OCI-LY3 (cell line): Measurements from ENCODE around the gene SMURF1.

Experiments used
- H2AFZ ChIP-seq: fragments of 200-600, 300-600 bp; shearing (Covaris generic); 2 replicates; pipeline ENCODE4 v1.6.0; 2014; ENCODE audit warnings: antibody characterized with exemption, low read depth, low read length
- H3K27ac ChIP-seq: fragments of 200-600, 300-600 bp; sonication (generic); 2 replicates; pipeline ENCODE4 v1.5.1; 2014; ENCODE audit warnings: mild to moderate bottlenecking, low read length, moderate library complexity, mixed read lengths
- H3K27me3 ChIP-seq: fragments of 200-600, 300-600 bp; sonication (generic); 2 replicates; pipeline ENCODE4 v1.6.1; 2014; ENCODE audit warnings: low read depth, low read length, mixed read lengths
- H3K36me3 ChIP-seq: fragments of 200-600, 300-600 bp; sonication (generic); replicated peaks from 2 replicates; pipeline ENCODE3; 2014; ENCODE audit warnings: low read depth, low read length, mixed read lengths
- H3K4me1 ChIP-seq: fragments of 300-600, 200-600 bp; sonication (generic); 2 replicates; pipeline ENCODE4 v1.6.1; 2014; ENCODE audit warnings: low read length, mixed read lengths
- H3K4me2 ChIP-seq: fragments of 200-600, 300-600 bp; sonication (generic); 2 replicates; pipeline ENCODE4 v1.6.1; 2014; ENCODE audit warnings: low read length, mixed read lengths
- H3K4me3 ChIP-seq: fragments of 300-600, 200-600 bp; sonication (generic); 2 replicates; pipeline ENCODE4 v1.5.1; 2014; ENCODE audit warnings: antibody characterized with exemption, mild to moderate bottlenecking, low read length, moderate library complexity
- H3K79me2 ChIP-seq: fragments of 300-600, 200-600 bp; shearing (Covaris generic); 2 replicates; pipeline ENCODE4 v1.6.1; 2014; ENCODE audit warnings: mild to moderate bottlenecking, low read length, mixed read lengths
- H3K9ac ChIP-seq: fragments of 300-600, 200-600 bp; shearing (Covaris generic); 2 replicates; pipeline ENCODE4 v1.6.0; 2014; ENCODE audit warnings: mild to moderate bottlenecking, low read length, moderate library complexity
- H3K9me3 ChIP-seq: fragments of 200-600, 300-600 bp; shearing (Covaris generic); 2 replicates; pipeline ENCODE4 v1.6.1; 2014; ENCODE audit warnings: low read length, mixed read lengths; ENCODE audit not compliant: insufficient read depth
- H4K20me1 ChIP-seq: fragments of 200-600, 300-600 bp; sonication (generic); 2 replicates; pipeline ENCODE4 v1.6.1; 2016; ENCODE audit warnings: low read length, mixed read lengths; ENCODE audit not compliant: insufficient read depth
- CTCF ChIP-seq: fragments of 200-600, 300-600 bp; sonication (generic); IDR thresholded peaks from 2 replicates; pipeline ENCODE4 v1.5.1; 2014; ENCODE audit warnings: antibody characterized with exemption, low read length, low read depth
- EZH2phosphoT487 ChIP-seq: fragments of 200-600 bp; shearing (Covaris generic); IDR thresholded peaks from 2 replicates; pipeline ENCODE4 v1.6.1; 2018; ENCODE audit warnings: antibody characterized with exemption, mixed run types, low read depth

The SMURF1 gene

GRCh38 chr7:99141334-99141733 is 2.6 kb downstream of the SMURF1 start:
- Histone ChIP-seq H3K4me3 (no peak overlapping the region), H4K20me1 (peaks cover 41% of the 10 kb centered on the region; the same call in 1 of the 2 replicates), H3K9me3 (no peaks in the 10 kb centered on the region), H3K79me2 (peaks cover 62% of the 10 kb centered on the region), H3K27ac (no peak overlapping the region), H3K36me3 (peaks cover 4% of the 10 kb centered on the region), H3K27me3 (no peaks in the 10 kb centered on the region), H3K4me1 (peaks cover 20% of the 10 kb centered on the region), H2AFZ (no peak overlapping the region), H3K9ac (no peak overlapping the region), H3K4me2 (no peak overlapping the region)
- TF ChIP-seq CTCF (no peak), EZH2phosphoT487 (no peak)

DNA sequence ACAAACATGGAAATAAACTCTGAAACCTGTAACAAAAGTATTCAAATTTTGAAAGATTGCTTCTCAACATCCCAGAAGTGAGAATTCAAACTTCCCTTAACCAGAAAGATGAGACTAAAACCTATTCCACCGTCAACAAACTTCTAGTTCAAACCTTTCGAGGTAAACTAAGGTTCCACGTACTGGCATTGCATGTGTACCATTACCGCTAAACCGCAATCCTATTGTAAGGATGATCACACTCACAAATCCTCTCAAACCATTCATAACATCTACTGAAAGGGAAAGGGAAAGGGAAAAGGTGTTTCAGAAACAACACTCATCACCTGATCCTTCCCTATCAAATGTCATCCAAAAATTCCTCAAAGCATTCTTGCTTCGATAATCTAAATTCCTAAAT is 3.1 kb downstream of the SMURF1 start:
- Histone ChIP-seq H3K27me3 (no peaks in the 10 kb centered on the region), H3K36me3 (peaks cover 4% of the 10 kb centered on the region), H3K27ac (no peak overlapping the region), H4K20me1 (peaks cover 46% of the 10 kb centered on the region; the same call in 1 of the 2 replicates), H2AFZ (no peak overlapping the region), H3K4me1 (peaks cover 20% of the 10 kb centered on the region), H3K9me3 (no peaks in the 10 kb centered on the region), H3K9ac (no peak overlapping the region), H3K4me2 (no peak overlapping the region), H3K4me3 (no peak overlapping the region), H3K79me2 (peaks cover 67% of the 10 kb centered on the region)
- TF ChIP-seq EZH2phosphoT487 (no peak), CTCF (no peak)

DNA sequence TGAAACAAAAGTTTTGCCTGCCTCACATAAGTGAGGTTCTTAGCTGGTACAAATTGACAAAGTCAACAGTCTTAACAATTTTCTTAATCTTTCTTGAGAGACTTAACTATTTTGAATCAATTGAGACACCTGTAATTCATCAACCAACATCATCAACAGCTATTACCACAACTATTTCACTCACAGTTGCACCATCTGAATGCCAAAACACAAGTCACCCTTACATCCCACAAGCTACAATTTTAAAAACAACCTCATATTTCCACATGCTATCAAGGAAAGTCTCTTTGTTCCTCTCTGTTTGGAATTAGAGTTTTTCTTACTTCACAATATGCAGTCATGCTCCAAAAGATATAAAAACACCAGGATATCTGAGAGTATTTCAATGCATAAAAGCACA is 4.9 kb downstream of the SMURF1 start:
- Histone ChIP-seq H4K20me1 (peaks cover 46% of the 10 kb centered on the region), H3K27me3 (no peaks in the 10 kb centered on the region), H3K36me3 (peaks cover 4% of the 10 kb centered on the region), H3K9me3 (no peaks in the 10 kb centered on the region), H2AFZ (no peak overlapping the region), H3K79me2 (peaks cover 84% of the 10 kb centered on the region), H3K4me3 (no peak overlapping the region), H3K27ac (no peak overlapping the region), H3K4me1 (peaks cover 17% of the 10 kb centered on the region), H3K9ac (no peak overlapping the region), H3K4me2 (no peak overlapping the region)
- TF ChIP-seq CTCF, result no peak
- no peak for TF ChIP-seq EZH2phosphoT487

- H3K36me3 ChIP-seq, result peaks cover 4% of the 10 kb centered on the region
- no peaks in the 10 kb centered on the region for H3K9me3 ChIP-seq
- no peaks in the 10 kb centered on the region for H3K27me3 ChIP-seq
- H4K20me1 ChIP-seq, result peaks cover 50% of the 10 kb centered on the region
- H3K9ac ChIP-seq, result no peak overlapping the region
- no peak overlapping the region for H3K4me3 ChIP-seq
- H3K79me2 ChIP-seq, result peaks cover 96% of the 10 kb centered on the region
- no peak overlapping the region for H3K27ac ChIP-seq
- no peak for TF ChIP-seq EZH2phosphoT487
- TF ChIP-seq CTCF, result no peak
- H3K4me2 ChIP-seq, result no peak overlapping the region
- no peak overlapping the region for H2AFZ ChIP-seq
- H3K4me1 ChIP-seq, result peaks cover 16% of the 10 kb centered on the region
These were observed 6.3 kb downstream of the SMURF1 start for GRCh38 chr7:99137411-99138180.
